HL-60/S4 treated with retinoic acid at 250 ng/mL for 4 days and 3 days (cell line): Measurements from ENCODE around the gene UPF1.
"Not testable (repeated sequence)": the region's sequence is repeated elsewhere in the genome, so short reads cannot be mapped to it uniquely, and the experiment has no call there.

Source experiments
- in situ Hi-C: fragments of 300-500 bp; cut with MboI; formaldehyde crosslinking; loops from 2 replicates; pipeline ENCODE4 v1.7.0; 2022; ENCODE audit warnings: low sequenced_read_pairs

The UPF1 gene

GRCh38 chr19:18895824-18896341 is 64.1 kb downstream of the UPF1 start, which contains the start of gene CERS1:
Gene CERS1, minus strand, starts transcription at chr19:18896158. Its CDS starts 86 bp downstream, at chr19:18896072.
- in situ Hi-C loops, result no loop called here

GRCh38 chr19:18896421-18896841 is 64.7 kb downstream of the UPF1 start:
- in situ Hi-C loops, result no loop called here

- in situ Hi-C loops, result no loop called here
Measured at GRCh38 chr19:18897094-18898029, 65.6 kb downstream of the UPF1 start.

- in situ Hi-C loops, result no loop called here
Measured at GRCh38 chr19:18898081-18898606, 66.4 kb downstream of the UPF1 start.

GRCh38 chr19:18898607-18899408 is 67.0 kb downstream of the UPF1 start:
- in situ Hi-C loops, result no loop called here

GRCh38 chr19:18899624-18900560 is 68.1 kb downstream of the UPF1 start:
- in situ Hi-C loops, result no loop called here

GRCh38 chr19:18900700-18901481 is 69.1 kb downstream of the UPF1 start:
- in situ Hi-C loops, result no loop called here

GRCh38 chr19:18901491-18901890 is 69.7 kb downstream of the UPF1 start:
- in situ Hi-C loops, result no loop called here

GRCh38 chr19:18902519-18902918 is 70.8 kb downstream of the UPF1 start:
- in situ Hi-C loops, result not testable (repeated sequence)

- in situ Hi-C loops, result no loop called here
Measured at GRCh38 chr19:18903156-18904037, 71.6 kb downstream of the UPF1 start.

- in situ Hi-C loops, result no loop called here
Measured at GRCh38 chr19:18904334-18905057, 72.7 kb downstream of the UPF1 start.

GRCh38 chr19:18905058-18905456 is 73.3 kb downstream of the UPF1 start:
- in situ Hi-C loops, result no loop called here

- in situ Hi-C loops, result no loop called here
Measured at GRCh38 chr19:18905513-18906236, 73.9 kb downstream of the UPF1 start.

GRCh38 chr19:18906605-18907519 is 75.1 kb downstream of the UPF1 start:
- in situ Hi-C loops, result no loop called here

- in situ Hi-C loops, result no loop called here
Measured at GRCh38 chr19:18908917-18909619, 77.3 kb downstream of the UPF1 start.
